ENCODE measurements around the gene MAT2B.

The MAT2B gene

DNA sequence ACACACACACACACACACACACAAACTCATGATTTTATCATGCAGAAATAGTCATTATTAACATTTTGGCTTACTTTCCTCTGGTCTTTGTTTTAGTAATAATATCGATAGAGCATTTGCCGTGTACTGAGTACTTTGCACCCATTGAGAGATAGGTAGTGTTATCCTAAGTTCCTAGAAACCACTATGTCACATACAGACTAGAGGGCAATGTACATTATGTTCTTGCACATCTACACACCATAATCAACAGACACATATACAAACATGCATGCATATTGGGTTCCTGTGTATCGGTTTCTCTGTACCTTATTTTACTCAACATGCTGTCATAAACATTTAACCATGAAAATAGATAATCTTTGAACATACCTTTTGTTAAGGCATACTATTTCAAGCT, 45.7 kb downstream of the MAT2B start:
- Histone ChIP-seq H2AK5ac (ENCODE audit: low read depth, low read length) (no peak overlapping the region), H2BK15ac (ENCODE audit: low read length) (no peak overlapping the region), H3K36me3 (replicated peaks in 1 of 2; ENCODE audit: control insufficient read depth in 2 of 2, insufficient read depth in 2 of 2, low read length in 2 of 2) (no peaks in the 10 kb centered on the region), H3K4ac (ENCODE audit: low read length) (no peak overlapping the region), H3K4me1 (ENCODE audit: control insufficient read depth in 2 of 2, insufficient read depth in 1 of 2, low read depth in 1 of 2, low read length in 2 of 2) (no peaks in the 10 kb centered on the region), H3K14ac (ENCODE audit: low read length) (no peak overlapping the region), H3K4me2 (ENCODE audit: insufficient read depth, low read length, poor library complexity, severe bottlenecking) (no peak overlapping the region), H3K27ac (replicated peaks; ENCODE audit: low read length) (no peak overlapping the region), H3K23ac (ENCODE audit: low read depth, low read length, poor library complexity) (no peak overlapping the region), H3K9me3 (replicated peaks in 1 of 2; ENCODE audit: control insufficient read depth in 2 of 2, insufficient read depth in 1 of 2, low read depth in 1 of 2, low read length in 2 of 2) (no peaks in the 10 kb centered on the region), H4K91ac (ENCODE audit: low read depth, low read length, poor library complexity) (no peak overlapping the region), H3K27me3 (ENCODE audit: control insufficient read depth in 3 of 3, insufficient read depth in 3 of 3, low read depth in 1 of 3, low read length in 3 of 3) (no peaks in the 10 kb centered on the region), H3K79me1 (ENCODE audit: low read depth, low read length) (no peaks in the 10 kb centered on the region), H2BK5ac (ENCODE audit: low read length) (no peak overlapping the region), H3K9ac (ENCODE audit: low read depth, low read length, poor library complexity) (no peak overlapping the region), H4K8ac (ENCODE audit: low read depth, low read length) (no peak overlapping the region), H2BK120ac (ENCODE audit: low read depth, low read length) (no peak overlapping the region), H2BK12ac (ENCODE audit: low read length) (no peak overlapping the region), H2AFZ (ENCODE audit: low read length) (no peak overlapping the region), H3K18ac (ENCODE audit: low read length) (no peak overlapping the region), H3K4me3 (ENCODE audit: low read length in 2 of 2) (no peak overlapping the region)
- no CpG with 5 or more reads among the region's 3 CpGs for WGBS, 2 donors (ENCODE audit: extremely low coverage in 2 of 2, insufficient read length in 2 of 2, insufficient replicate concordance in 1 of 2)
- DNase-seq (ENCODE audit: low spot score): no peak

DNA sequence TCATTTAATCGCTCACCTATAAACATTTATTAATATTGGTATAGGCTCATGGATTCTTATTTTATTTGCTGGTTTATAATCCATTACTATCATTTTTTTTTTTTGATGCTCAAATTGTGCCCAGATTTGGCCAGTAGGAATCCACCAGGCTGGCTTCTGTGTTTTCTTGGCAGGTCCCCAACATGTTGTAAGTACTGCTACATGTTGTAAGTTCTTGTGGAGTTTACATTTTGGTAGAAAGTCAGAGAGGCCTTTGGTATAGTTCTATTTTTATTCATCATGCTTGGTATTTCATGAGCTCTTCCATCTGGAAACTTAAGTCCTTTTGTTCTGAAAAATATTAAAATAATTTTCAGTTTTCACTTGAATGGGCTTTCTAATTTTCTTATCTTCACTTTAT, 47.1 kb downstream of the MAT2B start:
- Histone ChIP-seq H3K23ac (ENCODE audit: low read depth, low read length, poor library complexity) (no peak overlapping the region), H3K4ac (ENCODE audit: low read length) (no peak overlapping the region), H3K18ac (ENCODE audit: low read length) (no peak overlapping the region), H3K4me1 (ENCODE audit: control insufficient read depth in 2 of 2, insufficient read depth in 1 of 2, low read depth in 1 of 2, low read length in 2 of 2) (no peaks in the 10 kb centered on the region), H3K27ac (replicated peaks; ENCODE audit: low read length) (no peak overlapping the region), H2BK12ac (ENCODE audit: low read length) (no peak overlapping the region), H3K4me2 (ENCODE audit: insufficient read depth, low read length, poor library complexity, severe bottlenecking) (no peak overlapping the region), H4K8ac (ENCODE audit: low read depth, low read length) (no peak overlapping the region), H3K36me3 (replicated peaks in 1 of 2; ENCODE audit: control insufficient read depth in 2 of 2, insufficient read depth in 2 of 2, low read length in 2 of 2) (no peaks in the 10 kb centered on the region), H3K27me3 (ENCODE audit: control insufficient read depth in 3 of 3, insufficient read depth in 3 of 3, low read depth in 1 of 3, low read length in 3 of 3) (no peaks in the 10 kb centered on the region), H3K4me3 (ENCODE audit: low read length in 2 of 2) (no peak overlapping the region), H2AK5ac (ENCODE audit: low read depth, low read length) (no peak overlapping the region), H2BK15ac (ENCODE audit: low read length) (no peak overlapping the region), H3K9me3 (replicated peaks in 1 of 2; ENCODE audit: control insufficient read depth in 2 of 2, insufficient read depth in 1 of 2, low read depth in 1 of 2, low read length in 2 of 2) (peaks cover 0 to 3% of the 10 kb centered on the region in 2 donors), H3K14ac (ENCODE audit: low read length) (no peak overlapping the region), H3K79me1 (ENCODE audit: low read depth, low read length) (no peaks in the 10 kb centered on the region), H2AFZ (ENCODE audit: low read length) (no peak overlapping the region), H2BK5ac (ENCODE audit: low read length) (no peak overlapping the region), H2BK120ac (ENCODE audit: low read depth, low read length) (no peak overlapping the region), H4K91ac (ENCODE audit: low read depth, low read length, poor library complexity) (no peak overlapping the region), H3K9ac (ENCODE audit: low read depth, low read length, poor library complexity) (no peak overlapping the region)
- DNase-seq (ENCODE audit: low spot score): no peak
- no CpG with 5 or more reads among the region's 1 CpG for WGBS, 2 donors (ENCODE audit: extremely low coverage in 2 of 2, insufficient read length in 2 of 2, insufficient replicate concordance in 1 of 2)

- no peak overlapping the region for H3K4me3 ChIP-seq (ENCODE audit: low read length in 2 of 2)
- no peak overlapping the region for H4K91ac ChIP-seq (ENCODE audit: low read depth, low read length, poor library complexity)
- no peak overlapping the region for H2AFZ ChIP-seq (ENCODE audit: low read length)
- H2BK120ac ChIP-seq (ENCODE audit: low read depth, low read length): no peak overlapping the region
- no peak overlapping the region for H3K4me2 ChIP-seq (ENCODE audit: insufficient read depth, low read length, poor library complexity, severe bottlenecking)
- H2AK5ac ChIP-seq (ENCODE audit: low read depth, low read length): no peak overlapping the region
- peaks cover 0 to 3% of the 10 kb centered on the region in 2 donors for H3K9me3 ChIP-seq (replicated peaks in 1 of 2; ENCODE audit: control insufficient read depth in 2 of 2, insufficient read depth in 1 of 2, low read depth in 1 of 2, low read length in 2 of 2)
- no peak overlapping the region for H2BK5ac ChIP-seq (ENCODE audit: low read length)
- no peak overlapping the region for H2BK12ac ChIP-seq (ENCODE audit: low read length)
- no peak overlapping the region for H2BK15ac ChIP-seq (ENCODE audit: low read length)
- WGBS, 2 donors (ENCODE audit: extremely low coverage in 2 of 2, insufficient read length in 2 of 2, insufficient replicate concordance in 1 of 2): no CpG with 5 or more reads among the region's 5 CpGs
- H3K79me1 ChIP-seq (ENCODE audit: low read depth, low read length): no peaks in the 10 kb centered on the region
- H3K14ac ChIP-seq (ENCODE audit: low read length): no peak overlapping the region
- no peak overlapping the region for H4K8ac ChIP-seq (ENCODE audit: low read depth, low read length)
- no peak overlapping the region for H3K27ac ChIP-seq (replicated peaks; ENCODE audit: low read length)
- peaks cover 0 to 18% (median 13%) of the 10 kb centered on the region in 3 experiments for H3K27me3 ChIP-seq (ENCODE audit: control insufficient read depth in 3 of 3, insufficient read depth in 3 of 3, low read depth in 1 of 3, low read length in 3 of 3)
- no peak overlapping the region for H3K9ac ChIP-seq (ENCODE audit: low read depth, low read length, poor library complexity)
- H3K18ac ChIP-seq (ENCODE audit: low read length): no peak overlapping the region
- H3K4me1 ChIP-seq (ENCODE audit: control insufficient read depth in 2 of 2, insufficient read depth in 1 of 2, low read depth in 1 of 2, low read length in 2 of 2): peaks cover 8 to 15% of the 10 kb centered on the region in 2 donors
- H3K4ac ChIP-seq (ENCODE audit: low read length): no peak overlapping the region
- no peaks in the 10 kb centered on the region for H3K36me3 ChIP-seq (replicated peaks in 1 of 2; ENCODE audit: control insufficient read depth in 2 of 2, insufficient read depth in 2 of 2, low read length in 2 of 2)
- H3K23ac ChIP-seq (ENCODE audit: low read depth, low read length, poor library complexity): no peak overlapping the region
- DNase-seq (ENCODE audit: low spot score): no peak
Measured at GRCh38 chr5:163561339-163561738, 55.9 kb downstream of the MAT2B start.

- Histone ChIP-seq H3K27me3 (ENCODE audit: control insufficient read depth in 3 of 3, insufficient read depth in 3 of 3, low read depth in 1 of 3, low read length in 3 of 3) (peaks cover 0 to 25% (median 19%) of the 10 kb centered on the region in 3 experiments), H3K36me3 (replicated peaks in 1 of 2; ENCODE audit: control insufficient read depth in 2 of 2, insufficient read depth in 2 of 2, low read length in 2 of 2) (no peaks in the 10 kb centered on the region), H3K4me3 (ENCODE audit: low read length in 2 of 2) (no peak overlapping the region), H2BK5ac (ENCODE audit: low read length) (no peak overlapping the region), H2BK120ac (ENCODE audit: low read depth, low read length) (no peak overlapping the region), H2BK12ac (ENCODE audit: low read length) (no peak overlapping the region), H2AK5ac (ENCODE audit: low read depth, low read length) (no peak overlapping the region), H4K91ac (ENCODE audit: low read depth, low read length, poor library complexity) (no peak overlapping the region), H2AFZ (ENCODE audit: low read length) (no peak overlapping the region), H3K9ac (ENCODE audit: low read depth, low read length, poor library complexity) (no peak overlapping the region), H3K4me1 (ENCODE audit: control insufficient read depth in 2 of 2, insufficient read depth in 1 of 2, low read depth in 1 of 2, low read length in 2 of 2) (peaks cover 10 to 15% of the 10 kb centered on the region in 2 donors), H3K23ac (ENCODE audit: low read depth, low read length, poor library complexity) (no peak overlapping the region), H3K27ac (replicated peaks; ENCODE audit: low read length) (no peak overlapping the region), H3K14ac (ENCODE audit: low read length) (no peak overlapping the region), H3K18ac (ENCODE audit: low read length) (no peak overlapping the region), H3K79me1 (ENCODE audit: low read depth, low read length) (no peaks in the 10 kb centered on the region), H4K8ac (ENCODE audit: low read depth, low read length) (no peak overlapping the region), H3K9me3 (replicated peaks in 1 of 2; ENCODE audit: control insufficient read depth in 2 of 2, insufficient read depth in 1 of 2, low read depth in 1 of 2, low read length in 2 of 2) (no peaks in the 10 kb centered on the region), H3K4ac (ENCODE audit: low read length) (no peak overlapping the region), H2BK15ac (ENCODE audit: low read length) (no peak overlapping the region), H3K4me2 (ENCODE audit: insufficient read depth, low read length, poor library complexity, severe bottlenecking) (no peak overlapping the region)
- no CpG with 5 or more reads among the region's 3 CpGs for WGBS, 2 donors (ENCODE audit: extremely low coverage in 2 of 2, insufficient read length in 2 of 2, insufficient replicate concordance in 1 of 2)
- no peak for DNase-seq (ENCODE audit: low spot score)
Measured at GRCh38 chr5:163562071-163562470, 56.7 kb downstream of the MAT2B start.
